Endothelial cell of umbilical vein (primary cell): ENCODE results near the gene UGT1A9. TPM values are rescaled to one million over a fixed set of nuclear protein-coding genes. Genes with fewer than 3 reads are reported as not detected.

Experiments used
- BruUV-seq: library from RNA; stranded (reverse); fragments of 400-500 nt; replicated peaks from 2 replicates; lab custom pipeline; 2021; lab: Mats Ljungman, UMichigan
- CTCF ChIA-PET: fragments of 300-600, 350-600 bp; sonication (Branson Sonifier 250); formaldehyde crosslinking; loops from one replicate; lab custom pipeline; 2021; ENCODE audit warnings: antibody characterized with exemption, inconsistent platforms; lab: Charles Lee
- POLR2A ChIA-PET: fragments of 300-600, 350-600 bp; sonication (Branson Sonifier 250); formaldehyde crosslinking; loops from one replicate; lab custom pipeline; 2021; ENCODE audit warnings: antibody characterized with exemption, inconsistent platforms; lab: Charles Lee
- DNase-seq: peaks from one replicate; pipeline ENCODE4 v3.0.0-alpha.2; 2011; ENCODE audit warnings: low read depth, low spot score
- FAIRE-seq: peaks from 2 replicates; lab custom pipeline; 2011; peaks lifted over from hg19 to GRCh38; lab: Jason Lieb, UNC
- H2AFZ ChIP-seq: 2 replicates; pipeline ENCODE4 v1.6.0; 2012; ENCODE audit warnings: low read depth, low read length, control low read depth, inconsistent platforms
- H3K27ac ChIP-seq: 2 replicates; pipeline ENCODE4 v1.5.1; 2011; ENCODE audit warnings: low read depth, mild to moderate bottlenecking, control low read depth, low read length, moderate library complexity; ENCODE audit not compliant: insufficient read depth
- H3K27me3 ChIP-seq, 2 experiments: 2 replicates each; pipeline versions ENCODE4 v1.6.0 to v1.6.1; 2011; ENCODE audit warnings: low read length in 2 of 2, mixed read lengths in 1 of 2; ENCODE audit not compliant: control insufficient read depth in 2 of 2, insufficient read depth in 2 of 2
- H3K36me3 ChIP-seq, 2 experiments: 2 replicates in 1 of 2; 3 replicates in 1 of 2; pipeline ENCODE4 v1.5.1; 2011; ENCODE audit warnings: low read length in 2 of 2, mild to moderate bottlenecking in 1 of 2, moderate library complexity in 1 of 2; ENCODE audit not compliant: control insufficient read depth in 2 of 2, insufficient read depth in 2 of 2; ENCODE audit errors: extremely low read depth in 1 of 2
- H3K4me1 ChIP-seq: 3 replicates; pipeline ENCODE4 v1.5.1; 2011; ENCODE audit warnings: mild to moderate bottlenecking, low read length; ENCODE audit not compliant: control insufficient read depth, insufficient read depth; ENCODE audit errors: extremely low read depth
- H3K4me2 ChIP-seq: 2 replicates; pipeline ENCODE4 v1.6.1; 2011; ENCODE audit warnings: low read length, control low read depth, mixed read lengths; ENCODE audit not compliant: insufficient read depth
- H3K4me3 ChIP-seq, 3 experiments: fragments of 200-600 bp in 1 of 3; sonication (generic), shearing (Covaris generic) in 1 of 3; replicated peaks in 1 of 3; 2 replicates each; pipeline ENCODE4 v1.5.1; 2011 to 2016; ENCODE audit warnings: control low read depth in 3 of 3, low read length in 3 of 3, mild to moderate bottlenecking in 2 of 3, inconsistent platforms in 1 of 3, low read depth in 1 of 3, moderate library complexity in 1 of 3; ENCODE audit not compliant: insufficient read depth in 1 of 3
- H3K79me2 ChIP-seq: 2 replicates; pipeline ENCODE4 v1.6.0; 2012; ENCODE audit warnings: low read length, inconsistent platforms; ENCODE audit not compliant: control insufficient read depth, insufficient read depth
- H3K9ac ChIP-seq: replicated peaks from 2 replicates; pipeline ENCODE3; 2011; ENCODE audit warnings: low read length, control low read depth; ENCODE audit not compliant: insufficient read depth; ENCODE audit errors: extremely low read depth
- H3K9me1 ChIP-seq: replicated peaks from 3 replicates; pipeline ENCODE4 v1.6.0; 2011; ENCODE audit warnings: mild to moderate bottlenecking, low read length; ENCODE audit not compliant: control insufficient read depth, insufficient read depth; ENCODE audit errors: extremely low read depth
- H3K9me3 ChIP-seq: replicated peaks from 2 replicates; pipeline ENCODE4 v1.5.1; 2012; ENCODE audit warnings: low read length, inconsistent platforms; ENCODE audit not compliant: control insufficient read depth, insufficient read depth
- H4K20me1 ChIP-seq: replicated peaks from 2 replicates; pipeline ENCODE3; 2011; ENCODE audit warnings: mild to moderate bottlenecking, low read length; ENCODE audit not compliant: control insufficient read depth, insufficient read depth; ENCODE audit errors: extremely low read depth
- CTCF ChIP-seq, 2 donors: IDR thresholded peaks; 1 replicate in 1 of 2; 2 replicates in 1 of 2; pipeline ENCODE4 v1.5.1; 2011; ENCODE audit warnings: low read length in 2 of 2, mild to moderate bottlenecking in 2 of 2, moderate library complexity in 2 of 2, control low read depth in 1 of 2, inconsistent platforms in 1 of 2, low read depth in 1 of 2; ENCODE audit not compliant: insufficient read depth in 1 of 2; ENCODE audit errors: extremely low read depth in 1 of 2
- EZH2 ChIP-seq: IDR thresholded peaks from 2 replicates; pipeline ENCODE4 v1.6.1; 2012; ENCODE audit warnings: borderline replicate concordance, low read depth, mild to moderate bottlenecking, moderate library complexity, low read length, inconsistent platforms; ENCODE audit not compliant: severe bottlenecking
- FOS ChIP-seq: IDR thresholded peaks from 2 replicates; pipeline ENCODE4 v1.6.1; 2011; ENCODE audit warnings: mild to moderate bottlenecking, low read length, moderate library complexity, borderline replicate concordance; ENCODE audit not compliant: insufficient read depth
- GATA2 ChIP-seq: IDR thresholded peaks from 2 replicates; pipeline ENCODE4 v1.7.0; 2011; ENCODE audit warnings: low read depth, mild to moderate bottlenecking, moderate library complexity, mixed read lengths, low read length; ENCODE audit not compliant: insufficient read length, insufficient read depth
- JUN ChIP-seq: IDR thresholded peaks from 2 replicates; pipeline ENCODE4 v1.6.1; 2011; ENCODE audit warnings: borderline replicate concordance, low read depth; ENCODE audit not compliant: insufficient read length, insufficient read depth
- MAX ChIP-seq: IDR thresholded peaks from 2 replicates; pipeline ENCODE4 v1.6.1; 2011; ENCODE audit not compliant: insufficient read depth, insufficient read length
- MYC ChIP-seq: IDR thresholded peaks from one replicate; pipeline ENCODE4 v1.6.1; 2011; ENCODE audit warnings: mild to moderate bottlenecking, low read depth, low read length
- POLR2A ChIP-seq: IDR thresholded peaks from 2 replicates; pipeline ENCODE4 v1.6.1; 2012; ENCODE audit warnings: low read depth, mild to moderate bottlenecking, control low read depth, low read length
- POLR2AphosphoS5 ChIP-seq: IDR thresholded peaks from 2 replicates; pipeline ENCODE4 v1.6.1; 2012; ENCODE audit warnings: low read depth, mild to moderate bottlenecking, control low read depth, low read length, moderate library complexity; ENCODE audit not compliant: insufficient read depth
- dilution Hi-C: fragments of 300-500 bp; cut with MboI; formaldehyde crosslinking; loops from one replicate; pipeline ENCODE4 v1.15.0; 2019; ENCODE audit warnings: low sequenced_read_pairs; ENCODE audit not compliant: extremely low pct_ligation_motif_present
- intact Hi-C: fragments of 100-400 bp; cut with micrococcal nuclease; formaldehyde crosslinking; loops from one replicate; pipeline ENCODE4 v1.10.0; 2022
- polyA plus RNA-seq, 4 experiments: library from polyadenylated mRNA; depleted of rRNA in 3 of 4; stranded (reverse) in 3 of 4; unstranded in 1 of 4; fragments of >200 nt; gene quantifications; 2 replicates each; pipeline versions ENCODE4 v1.2.1 to v1.2.3, GENCODE V29; 2011 to 2012; ENCODE audit warnings: missing spikeins in 1 of 4
- total RNA-seq: library from RNA; stranded (reverse); gene quantifications from 2 replicates; pipeline ENCODE4 v1.2.3, GENCODE V29; 2021

UGT1A9 gene
- total and polyA plus RNA-seq, 2 donors (not counting 3 experiments of a cell fraction or from before 2014, with no cell fraction given), result not detected

GRCh38 chr2:233821709-233822100 is 150.0 kb downstream of the UGT1A9 start:
- Histone ChIP-seq H3K9me3 (no peaks in the 10 kb centered on the region), H3K9me1 (no peaks in the 10 kb centered on the region), H3K4me2 (no peak overlapping the region), H3K4me3 (no peak overlapping the region), H3K27ac (no peak overlapping the region), H3K27me3 (no peaks in the 10 kb centered on the region), H3K9ac (no peak overlapping the region), H4K20me1 (no peaks in the 10 kb centered on the region), H2AFZ (no peak overlapping the region), H3K36me3 (no peaks in the 10 kb centered on the region), H3K79me2 (no peaks in the 10 kb centered on the region), H3K4me1 (no peaks in the 10 kb centered on the region)
- FAIRE-seq, result no peak
- POLR2A ChIA-PET, result no interaction called here
- intact Hi-C loops (no loop called here), dilution Hi-C loops (no loop called here)
- DNase-seq, result no peak
- TF ChIP-seq MYC (no peak), POLR2AphosphoS5 (no peak), JUN (no peak), POLR2A (no peak), FOS (no peak), GATA2 (no peak)
- BruUV-seq, result no TSS peak
- CTCF ChIA-PET, result no interaction called here

- DNase-seq, result no peak
- H3K79me2 ChIP-seq, result no peaks in the 10 kb centered on the region
- ChIA-PET CTCF (no interaction called here), POLR2A (no interaction called here)
- H3K27ac ChIP-seq, result no peak overlapping the region
- no peaks in the 10 kb centered on the region for H3K9me3 ChIP-seq
- no peak overlapping the region for H3K4me2 ChIP-seq
- no peak overlapping the region for H2AFZ ChIP-seq
- no peak overlapping the region for H3K4me3 ChIP-seq
- H3K27me3 ChIP-seq, result no peaks in the 10 kb centered on the region
- TF ChIP-seq CTCF (IDR thresholded peaks at IDR 0.05; ENCODE audit: extremely low read depth in 1 of 2, insufficient read depth in 1 of 2, low read depth in 1 of 2, low read length in 2 of 2) (no peak), EZH2 (no peak), GATA2 (no peak), FOS (no peak), JUN (no peak), MAX (no peak), POLR2AphosphoS5 (no peak), POLR2A (no peak), MYC (no peak)
- H3K4me1 ChIP-seq, result no peaks in the 10 kb centered on the region
- no peak overlapping the region for H3K9ac ChIP-seq
- H4K20me1 ChIP-seq, result no peaks in the 10 kb centered on the region
- no peaks in the 10 kb centered on the region for H3K9me1 ChIP-seq
- FAIRE-seq, result no peak
- dilution Hi-C loops (no loop called here), intact Hi-C loops (no loop called here)
- no peaks in the 10 kb centered on the region for H3K36me3 ChIP-seq
- BruUV-seq, result no TSS peak
Observed at GRCh38 chr2:233822101-233822771, 150.5 kb downstream of the UGT1A9 start.
